ENCODE results near the gene BCL2L14.
"Not testable (repeated sequence)": the region's sequence is repeated elsewhere in the genome, so short reads cannot be mapped to it uniquely, and the experiment has no call there.

The BCL2L14 gene

GRCh38 chr12:12121061-12121460 is 50.3 kb downstream of the BCL2L14 start:
- no peak for FAIRE-seq
- TF ChIP-seq TAF1 (IDR thresholded peaks at IDR 0.05; ENCODE audit: borderline replicate concordance, low read depth, low read length) = no peak
- no peak for TF ChIP-seq POLR2AphosphoS5 (IDR thresholded peaks at IDR 0.05; ENCODE audit: low read depth, low read length)
- TF ChIP-seq POLR2A (IDR thresholded peaks at IDR 0.05; ENCODE audit: low read depth, low read length) = no peak
- no peak for DNase-seq (ENCODE audit: insufficient read length)

- FAIRE-seq (no peak), DNase-seq (ENCODE audit: insufficient read length) (no peak)
- TF ChIP-seq TAF1 (IDR thresholded peaks at IDR 0.05; ENCODE audit: borderline replicate concordance, low read depth, low read length) (no peak), POLR2AphosphoS5 (IDR thresholded peaks at IDR 0.05; ENCODE audit: low read depth, low read length) (no peak), POLR2A (IDR thresholded peaks at IDR 0.05; ENCODE audit: low read depth, low read length) (no peak)
Observed at GRCh38 chr12:12123036-12123604, 52.4 kb downstream of the BCL2L14 start.

GRCh38 chr12:12126551-12126950 is 55.8 kb downstream of the BCL2L14 start:
- TF ChIP-seq POLR2A (IDR thresholded peaks at IDR 0.05; ENCODE audit: low read depth, low read length) = no peak
- TF ChIP-seq TAF1 (IDR thresholded peaks at IDR 0.05; ENCODE audit: borderline replicate concordance, low read depth, low read length) = no peak
- no peak for TF ChIP-seq POLR2AphosphoS5 (IDR thresholded peaks at IDR 0.05; ENCODE audit: low read depth, low read length)
- DNase-seq (ENCODE audit: insufficient read length) (no peak), FAIRE-seq (peak; percentile 27)

GRCh38 chr12:12127304-12127703 is 56.6 kb downstream of the BCL2L14 start:
- FAIRE-seq = no peak
- no peak for DNase-seq (ENCODE audit: insufficient read length)
- TF ChIP-seq TAF1 (IDR thresholded peaks at IDR 0.05; ENCODE audit: borderline replicate concordance, low read depth, low read length) = no peak
- no peak for TF ChIP-seq POLR2A (IDR thresholded peaks at IDR 0.05; ENCODE audit: low read depth, low read length)
- no peak for TF ChIP-seq POLR2AphosphoS5 (IDR thresholded peaks at IDR 0.05; ENCODE audit: low read depth, low read length)

- DNase-seq (ENCODE audit: insufficient read length) (no peak), FAIRE-seq (no peak)
- TF ChIP-seq TAF1 (IDR thresholded peaks at IDR 0.05; ENCODE audit: borderline replicate concordance, low read depth, low read length) = no peak
- TF ChIP-seq POLR2A (IDR thresholded peaks at IDR 0.05; ENCODE audit: low read depth, low read length) = no peak
- no peak for TF ChIP-seq POLR2AphosphoS5 (IDR thresholded peaks at IDR 0.05; ENCODE audit: low read depth, low read length)
Observed at GRCh38 chr12:12128670-12129069, 57.9 kb downstream of the BCL2L14 start.

GRCh38 chr12:12133259-12133658 is 62.5 kb downstream of the BCL2L14 start:
- TF ChIP-seq POLR2A (IDR thresholded peaks at IDR 0.05; ENCODE audit: low read depth, low read length) = no peak
- no peak for TF ChIP-seq TAF1 (IDR thresholded peaks at IDR 0.05; ENCODE audit: borderline replicate concordance, low read depth, low read length)
- DNase-seq (ENCODE audit: insufficient read length) = no peak
- FAIRE-seq = no peak

- no peak for FAIRE-seq
- TF ChIP-seq POLR2AphosphoS5 (IDR thresholded peaks at IDR 0.05; ENCODE audit: low read depth, low read length) (no peak), TAF1 (IDR thresholded peaks at IDR 0.05; ENCODE audit: borderline replicate concordance, low read depth, low read length) (no peak), POLR2A (IDR thresholded peaks at IDR 0.05; ENCODE audit: low read depth, low read length) (no peak)
- DNase-seq (ENCODE audit: insufficient read length) = no peak
Observed at GRCh38 chr12:12133785-12134184, 63.0 kb downstream of the BCL2L14 start.

GRCh38 chr12:12138203-12139154 is 67.7 kb downstream of the BCL2L14 start:
- TF ChIP-seq POLR2AphosphoS5 (IDR thresholded peaks at IDR 0.05; ENCODE audit: low read depth, low read length) (no peak), POLR2A (IDR thresholded peaks at IDR 0.05; ENCODE audit: low read depth, low read length) (no peak), TAF1 (IDR thresholded peaks at IDR 0.05; ENCODE audit: borderline replicate concordance, low read depth, low read length) (no peak)
- no peak for FAIRE-seq
- no peak for DNase-seq (ENCODE audit: insufficient read length)

GRCh38 chr12:12141000-12141399 is 70.3 kb downstream of the BCL2L14 start:
- TF ChIP-seq TAF1 (IDR thresholded peaks at IDR 0.05; ENCODE audit: borderline replicate concordance, low read depth, low read length) = no peak
- TF ChIP-seq POLR2AphosphoS5 (IDR thresholded peaks at IDR 0.05; ENCODE audit: low read depth, low read length) = no peak
- TF ChIP-seq POLR2A (IDR thresholded peaks at IDR 0.05; ENCODE audit: low read depth, low read length) = no peak
- FAIRE-seq (no peak), DNase-seq (ENCODE audit: insufficient read length) (no peak)

- not testable (repeated sequence) for FAIRE-seq; DNase-seq (ENCODE audit: insufficient read length)
Observed at GRCh38 chr12:12144531-12144930, 73.8 kb downstream of the BCL2L14 start.

GRCh38 chr12:12147111-12147510 is 76.4 kb downstream of the BCL2L14 start:
- DNase-seq (ENCODE audit: insufficient read length) (no peak), FAIRE-seq (no peak)
- TF ChIP-seq TAF1 (IDR thresholded peaks at IDR 0.05; ENCODE audit: borderline replicate concordance, low read depth, low read length) = no peak
- no peak for TF ChIP-seq POLR2A (IDR thresholded peaks at IDR 0.05; ENCODE audit: low read depth, low read length)
- no peak for TF ChIP-seq POLR2AphosphoS5 (IDR thresholded peaks at IDR 0.05; ENCODE audit: low read depth, low read length)

All from GM12892 (cell line).